ENCODE measurements around the gene CETN3.

CETN3 gene

DNA sequence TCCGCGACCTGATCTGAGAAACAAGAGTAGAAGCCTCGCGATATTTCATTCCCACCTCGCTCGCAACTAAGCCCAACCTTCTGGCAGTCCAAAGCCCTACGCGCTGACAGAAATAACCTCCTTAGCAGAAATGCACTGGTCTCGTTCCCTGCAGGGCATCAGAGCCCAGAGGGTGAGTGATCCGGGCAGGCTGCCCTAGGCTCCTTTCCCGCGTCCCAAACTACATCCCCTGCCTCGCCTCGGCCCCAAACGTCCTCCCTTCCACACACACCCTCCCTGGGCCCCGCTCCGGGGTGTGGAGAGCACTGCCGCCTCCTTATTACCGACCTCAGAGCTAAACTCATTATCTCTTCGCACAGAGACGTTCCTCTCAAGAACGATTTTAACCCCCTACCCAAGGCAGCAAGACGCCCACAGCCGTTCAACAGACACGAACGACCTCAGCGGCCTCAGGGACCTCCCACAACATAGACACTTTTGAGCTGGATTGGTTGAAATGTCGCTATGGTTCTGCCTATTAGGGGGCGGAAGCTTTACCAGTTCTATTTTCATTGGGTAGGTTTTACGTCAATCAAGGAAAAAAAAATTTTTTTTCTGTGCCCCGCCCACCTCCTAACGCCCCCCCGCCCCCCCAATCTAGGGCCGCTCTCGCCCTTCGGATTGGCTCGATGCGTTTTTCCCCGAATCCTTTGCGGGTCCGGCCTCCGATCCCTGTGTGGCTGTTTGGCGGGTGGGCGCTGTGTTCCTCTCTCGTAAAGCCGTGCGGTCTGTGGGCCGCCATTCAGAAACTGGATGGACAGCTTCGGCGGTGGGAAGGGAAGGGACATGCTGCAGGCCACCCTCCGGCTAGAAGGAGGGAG lies at the start of gene CETN3:
CETN3 (minus strand) TSS at position 439 of the 860 bp plus-strand sequence; CDS start at position 344, 95 bp downstream.
- peak; percentile 98 for DNase-seq

DNA sequence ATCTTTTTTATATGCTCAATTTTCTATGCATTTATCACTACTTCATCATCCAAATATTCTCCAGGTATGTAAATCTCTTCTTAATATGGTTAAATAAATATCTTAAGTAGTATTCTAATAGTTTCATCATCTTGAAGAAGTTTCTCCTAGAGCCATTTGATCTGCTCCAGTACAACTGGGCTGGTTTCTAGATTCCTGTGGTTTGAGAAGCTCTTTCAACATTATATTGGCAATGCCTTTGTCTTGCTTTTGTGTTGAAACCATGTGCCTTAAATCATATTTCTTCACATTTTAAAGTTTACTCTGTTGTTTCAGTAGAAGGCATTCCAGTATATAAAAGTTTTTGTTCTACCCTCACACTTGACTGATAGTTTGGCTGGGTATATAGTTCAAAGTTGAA lies 37.4 kb upstream of the CETN3 start:
- DNase-seq: no peak

DNA sequence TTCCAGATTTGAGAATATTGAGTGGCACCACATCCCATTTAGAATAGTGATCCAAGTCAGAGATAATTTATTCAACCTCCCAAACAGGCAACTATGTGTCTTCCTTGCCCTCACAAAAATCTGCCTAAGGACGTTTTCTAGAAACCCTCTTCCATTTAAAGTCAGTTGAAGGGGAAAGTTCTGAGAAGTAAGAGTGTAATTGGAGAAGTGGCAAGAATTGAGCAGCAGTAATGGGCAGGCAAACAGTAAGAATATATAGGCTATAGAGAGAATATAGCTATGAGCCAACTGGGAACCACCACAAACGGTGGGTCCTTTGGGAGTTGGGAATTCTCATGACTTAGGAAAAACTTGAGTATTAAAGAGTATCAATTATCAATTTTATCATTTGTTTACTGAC lies 31.1 kb upstream of the CETN3 start:
- DNase-seq: no peak

DNA sequence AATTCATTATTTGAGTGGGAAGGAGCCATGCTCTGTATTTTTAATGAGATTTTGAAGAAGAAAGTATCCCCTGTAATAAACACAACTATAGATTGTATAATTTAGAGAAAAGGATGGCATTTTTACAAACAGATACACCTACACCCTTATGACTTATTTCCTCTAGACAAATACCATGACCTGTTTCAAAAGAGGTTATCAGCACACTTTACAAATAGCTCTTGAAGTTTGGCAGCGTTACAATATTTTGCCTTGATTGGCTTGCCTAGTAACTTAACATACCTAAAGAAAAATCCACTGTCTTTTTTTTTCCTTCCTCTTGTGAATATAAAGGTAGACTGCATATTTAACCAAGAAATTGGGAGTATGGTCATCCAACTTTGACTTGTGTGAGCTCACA lies 28.5 kb upstream of the CETN3 start:
- DNase-seq: no peak

DNA sequence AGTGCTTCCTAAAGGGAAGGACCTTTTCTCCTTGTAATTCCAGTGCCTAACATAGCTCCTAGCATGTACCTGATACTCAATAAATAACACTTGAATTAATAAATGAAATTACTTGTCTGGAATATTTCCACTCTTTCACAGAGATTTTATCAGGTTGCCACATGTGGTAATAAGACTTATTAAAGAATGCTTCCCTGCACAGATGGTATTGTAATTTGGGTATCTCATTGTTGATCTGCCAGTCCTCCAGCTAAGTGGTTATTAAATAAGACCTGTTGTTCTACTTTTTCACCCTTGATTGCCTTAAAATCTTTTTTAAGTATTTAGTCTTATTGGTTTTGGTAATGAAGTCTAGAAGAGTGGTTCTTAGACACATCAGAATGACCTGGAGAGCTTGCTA lies 28.1 kb upstream of the CETN3 start:
- no peak for DNase-seq

DNA sequence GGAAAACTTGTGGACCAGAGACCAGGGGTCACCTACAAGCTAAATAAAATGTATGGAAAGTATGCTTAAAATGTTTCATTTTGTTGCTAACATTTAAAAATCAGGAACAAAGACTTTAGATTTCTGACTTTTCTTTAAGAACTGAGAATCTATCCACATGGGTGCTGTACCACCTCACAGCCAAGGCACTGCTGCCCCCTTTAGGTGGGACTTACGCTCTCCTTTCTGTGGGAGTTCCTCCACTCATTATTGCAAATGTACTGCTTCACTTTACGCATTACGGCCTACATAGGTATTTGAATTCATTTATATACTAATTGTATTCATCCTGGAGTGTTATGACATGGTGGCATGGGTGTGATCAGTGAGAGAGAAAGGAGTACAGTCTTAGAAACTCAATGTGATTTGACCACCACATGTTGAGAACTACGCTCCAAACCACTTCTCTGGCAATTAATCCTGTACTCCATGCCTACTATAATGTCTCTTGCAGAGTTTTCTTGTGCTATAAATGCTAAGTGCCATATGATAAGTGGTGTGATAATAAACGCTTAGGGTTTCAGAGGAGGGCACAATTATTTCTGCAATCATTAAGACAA lies 24.7 kb upstream of the CETN3 start:
- peak; percentile 5 for DNase-seq

DNA sequence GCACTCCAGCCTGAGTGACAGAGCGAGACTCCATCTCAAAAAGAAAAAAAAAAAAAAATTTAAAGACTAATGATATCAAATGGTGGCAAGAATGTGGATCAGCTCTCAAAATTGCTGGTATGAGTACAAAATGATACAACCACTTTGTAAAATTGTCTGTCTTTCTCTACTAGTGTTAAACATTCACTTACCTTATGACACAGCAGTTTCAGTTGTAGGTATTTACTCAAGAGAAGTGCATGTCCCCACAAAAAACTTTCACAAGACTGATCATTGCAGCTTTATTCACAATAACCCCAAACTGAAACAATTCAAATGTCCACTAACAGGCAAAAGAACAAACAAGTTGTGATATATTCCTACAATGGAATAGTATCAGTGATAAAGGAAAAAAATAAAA lies 14.7 kb upstream of the CETN3 start:
- no peak for DNase-seq

DNA sequence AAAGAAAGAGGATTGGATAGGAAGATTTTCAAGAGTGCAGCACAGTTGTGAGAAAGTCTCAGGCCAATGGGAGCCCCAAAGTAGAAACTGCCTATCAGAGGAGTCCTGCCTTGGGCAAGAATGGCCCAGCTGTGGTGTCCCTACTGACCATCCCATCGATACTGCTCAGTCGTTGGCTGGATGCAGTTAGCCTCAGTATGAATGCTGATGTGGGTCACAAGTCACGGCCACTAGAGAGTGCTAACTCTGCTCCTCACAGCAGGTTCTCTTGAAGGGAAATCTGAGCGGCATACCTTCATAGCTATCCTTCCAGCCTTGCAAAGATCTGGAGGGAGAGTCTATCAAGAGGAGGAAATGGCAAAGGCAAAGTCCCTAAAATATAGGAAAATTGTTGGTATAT lies 11.6 kb upstream of the CETN3 start:
- peak; percentile 20 for DNase-seq

DNA sequence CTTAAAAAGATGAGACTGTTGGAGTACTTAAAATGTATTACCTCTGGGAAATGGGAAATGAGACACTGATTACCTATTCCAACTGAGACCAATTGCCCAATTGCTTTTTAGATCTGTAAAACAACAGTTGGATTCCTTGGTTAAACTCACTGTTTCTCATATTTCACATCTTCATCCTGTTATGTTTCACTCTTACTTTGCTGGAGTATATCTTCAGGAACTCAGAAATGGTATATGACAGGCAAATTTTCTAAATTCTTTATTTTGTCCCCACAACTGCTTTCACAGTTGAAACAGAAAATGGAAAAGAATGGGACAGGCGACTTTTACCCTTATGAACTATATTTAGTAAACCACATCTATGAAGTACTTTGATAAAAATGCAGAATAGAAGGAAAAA lies 8.7 kb upstream of the CETN3 start:
- DNase-seq: no peak

DNA sequence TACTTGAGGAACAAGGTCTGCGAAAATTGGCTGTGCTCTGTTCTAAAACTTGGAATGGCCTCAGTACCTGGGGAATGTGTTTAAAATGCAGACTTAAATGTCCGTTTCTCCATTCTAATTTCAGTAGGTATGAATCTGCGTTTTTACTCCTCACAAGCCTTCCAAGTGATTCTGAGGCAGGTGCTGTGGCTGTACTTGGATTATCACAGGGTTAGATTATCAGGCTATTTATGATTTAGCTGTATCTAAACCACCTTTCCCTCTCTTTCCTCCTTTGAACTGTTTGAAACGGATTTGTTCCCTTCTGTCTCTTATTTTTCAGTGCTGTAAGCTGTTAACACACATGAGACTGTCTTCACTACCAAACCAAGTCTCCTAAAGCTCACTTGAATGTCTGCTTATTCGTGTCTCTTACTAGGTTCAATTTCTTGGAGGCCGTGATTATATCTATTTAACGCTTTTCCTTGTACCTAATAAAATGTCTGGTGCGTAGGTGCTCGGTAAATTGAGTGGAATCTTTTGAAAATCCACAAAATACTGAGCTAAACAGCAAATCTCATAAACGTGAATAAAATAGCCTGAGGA lies 714 bp upstream of the CETN3 start:
- peak; percentile 35 for DNase-seq

DNA sequence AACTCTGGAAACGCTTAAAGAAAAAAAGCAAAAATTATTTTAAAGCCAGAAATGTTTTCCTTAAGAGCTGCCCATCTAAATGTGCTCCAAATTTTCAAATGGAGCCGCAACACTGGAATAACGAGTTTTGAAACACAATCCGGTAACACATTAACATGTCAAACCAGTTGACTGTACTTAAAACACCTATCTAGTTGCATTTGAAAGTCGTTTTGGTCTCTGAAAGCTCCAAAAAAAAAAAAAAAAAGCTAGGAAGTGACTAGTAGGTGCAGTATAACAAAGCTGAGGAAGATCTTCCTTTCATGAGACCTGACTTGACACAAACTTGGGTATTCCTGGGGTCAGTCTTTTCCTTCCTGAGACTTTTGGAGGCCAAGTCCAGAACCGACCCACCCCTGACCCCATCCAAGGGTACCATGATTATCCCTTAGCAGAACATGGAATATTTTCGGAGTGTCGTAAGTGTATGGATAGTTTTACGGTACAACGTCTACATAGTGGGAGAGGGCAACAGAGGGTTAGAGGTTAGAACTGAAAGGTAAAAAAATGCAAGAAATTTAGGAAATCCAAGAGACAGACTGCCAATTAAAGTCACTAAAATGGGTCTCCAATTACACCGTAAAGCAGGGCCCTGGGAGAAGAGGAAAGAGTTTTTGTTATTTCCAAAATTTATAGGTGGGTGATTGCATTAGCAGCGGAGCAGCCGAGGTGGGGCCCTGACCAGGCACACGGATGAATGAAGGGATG lies 812 bp downstream of the CETN3 start:
- DNase-seq: peak; percentile 45

DNA sequence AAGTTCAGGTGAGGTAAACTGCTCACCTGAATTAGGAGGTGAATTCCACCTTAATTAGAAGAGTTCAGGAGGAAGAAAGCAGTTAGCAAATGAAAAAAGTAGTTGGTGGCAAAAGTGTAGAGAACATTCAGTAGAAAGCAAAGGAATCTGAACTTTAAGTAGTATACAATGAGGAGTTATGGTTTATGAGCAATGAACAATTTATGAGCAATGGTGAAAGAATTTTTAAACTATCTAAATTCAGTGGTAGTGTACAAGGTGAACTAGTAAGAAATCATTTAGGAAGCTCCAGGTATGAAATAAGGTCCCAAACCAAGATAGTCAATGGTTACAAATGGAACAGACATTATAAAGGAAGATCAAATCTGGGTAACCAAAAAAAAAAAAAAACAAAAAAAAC lies 3.1 kb downstream of the CETN3 start:
- DNase-seq: no peak

DNA sequence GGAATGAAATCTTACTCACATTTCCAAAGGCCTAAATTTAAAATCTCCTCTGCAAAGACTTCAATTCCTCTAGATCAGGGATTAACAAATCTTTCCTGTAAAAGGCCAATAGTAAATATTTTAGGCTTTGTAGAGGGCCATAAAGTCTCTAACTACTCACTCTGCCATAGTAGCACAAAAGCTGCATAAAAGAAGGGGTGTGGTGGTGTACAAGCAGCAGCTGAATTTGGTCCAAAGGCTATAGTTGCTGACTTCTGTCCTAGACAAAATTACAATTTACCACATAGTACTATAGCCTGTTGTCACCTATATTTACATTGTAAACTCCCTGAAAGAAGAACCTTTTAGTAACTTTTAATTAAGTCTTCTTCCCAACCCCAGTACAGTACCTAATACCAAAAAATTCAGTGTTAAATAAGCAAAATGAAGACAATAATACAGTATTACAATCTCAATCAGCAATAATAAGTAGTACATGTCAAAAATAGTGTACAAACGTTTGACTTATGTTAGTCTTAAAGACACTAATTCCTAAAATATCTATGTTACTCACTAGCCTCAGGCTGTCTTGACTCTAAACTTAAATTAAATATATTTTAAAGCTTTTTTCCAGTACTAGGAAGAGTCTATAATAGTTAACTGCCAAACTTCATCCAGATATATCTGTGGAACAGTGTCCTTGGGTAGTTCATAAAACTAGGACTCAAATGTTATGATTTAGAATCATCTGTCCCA lies 6.9 kb downstream of the CETN3 start:
- DNase-seq: no peak

DNA sequence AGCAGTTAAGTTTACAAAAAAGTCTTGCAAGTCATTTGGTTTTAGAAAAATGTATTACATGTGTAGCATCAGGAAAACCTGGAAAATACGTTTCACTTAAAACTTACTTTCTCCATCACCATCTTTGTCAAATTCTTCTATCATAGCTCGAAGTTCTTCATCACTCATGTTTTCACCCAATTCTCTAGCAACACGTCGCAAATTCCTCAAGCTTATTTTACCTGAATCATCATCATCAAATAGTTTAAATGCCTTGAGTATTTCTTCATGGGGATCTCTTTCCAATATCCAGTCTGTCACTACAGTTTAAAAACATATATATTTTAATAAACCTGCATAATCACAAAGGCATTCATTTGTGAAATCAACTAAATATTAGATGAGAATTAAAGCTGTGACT lies 10.3 kb downstream of the CETN3 start:
- no peak for DNase-seq

DNA sequence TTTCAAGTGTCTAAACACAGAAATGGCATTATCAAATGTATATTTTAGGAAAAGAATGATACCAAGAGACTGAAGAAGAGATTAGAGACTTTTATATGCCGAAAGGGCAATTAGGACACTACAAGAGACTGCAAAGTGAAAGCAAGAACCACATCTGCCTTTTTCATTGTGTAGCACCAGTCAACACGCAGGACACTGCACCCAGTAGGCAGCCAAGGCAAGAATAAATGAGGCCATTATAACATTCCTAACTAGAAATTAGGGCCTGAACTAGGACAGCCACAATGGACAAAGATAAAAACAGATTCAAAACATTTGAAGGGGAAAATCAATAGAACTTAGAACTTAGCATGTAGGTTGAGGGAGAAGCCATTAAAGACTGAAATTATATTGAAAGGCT lies 10.8 kb downstream of the CETN3 start:
- DNase-seq: no peak

DNA sequence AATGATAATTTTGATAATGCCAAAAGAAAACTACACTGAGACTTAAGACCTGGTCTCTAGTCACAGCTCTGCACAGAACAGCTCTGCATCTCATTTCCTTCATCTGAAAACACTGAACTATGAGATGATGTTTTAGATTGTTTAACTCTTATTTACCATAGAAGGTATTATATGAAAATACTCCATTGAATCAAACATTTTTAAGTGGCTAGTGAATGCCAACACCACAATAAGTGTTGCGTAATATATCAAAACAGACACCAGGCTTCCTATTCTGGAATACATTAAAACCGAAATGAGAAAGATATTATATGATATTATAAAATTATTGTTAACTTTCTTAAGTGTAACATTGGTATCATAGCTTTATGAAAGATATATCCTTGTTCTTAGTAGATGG lies 14.6 kb downstream of the CETN3 start:
- DNase-seq: no peak

DNA sequence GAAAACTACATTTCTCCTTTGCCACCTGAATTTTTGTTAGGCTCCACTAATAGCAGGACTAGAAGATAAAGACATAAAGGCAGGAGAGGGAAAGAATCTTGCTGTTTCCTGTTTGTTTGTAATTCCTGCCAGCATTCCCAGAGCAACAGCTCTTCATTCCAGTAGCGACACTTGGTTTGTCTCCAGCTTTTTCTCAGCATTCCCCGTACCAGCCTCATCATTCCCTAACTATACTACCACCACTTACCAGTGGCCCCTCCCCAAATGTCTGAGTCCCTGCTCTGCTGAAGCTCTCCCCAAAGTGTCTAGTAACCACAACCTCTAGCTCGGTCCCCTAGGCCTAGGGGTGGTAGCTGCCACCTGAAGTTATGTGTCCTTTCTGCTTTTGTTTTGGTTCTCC lies 18.6 kb downstream of the CETN3 start:
- no peak for DNase-seq

DNA sequence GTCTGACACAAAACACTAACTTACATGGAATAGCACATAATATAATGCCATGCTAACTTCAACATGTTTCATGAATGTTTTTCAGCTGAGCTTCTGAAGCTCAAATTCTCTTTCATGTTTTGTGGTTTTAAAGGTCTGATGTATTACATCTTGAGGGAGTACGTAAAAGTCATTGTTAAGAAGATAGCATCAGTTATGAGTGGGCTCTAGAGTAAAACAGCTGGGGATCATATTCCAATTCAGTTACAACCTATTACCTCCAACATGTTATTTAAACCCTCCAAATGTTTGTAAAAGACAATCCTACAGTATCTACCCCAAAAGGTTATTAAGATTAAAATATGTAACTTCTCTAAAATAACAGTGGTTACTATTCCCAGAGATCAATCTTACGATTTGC lies 19.2 kb downstream of the CETN3 start:
- no peak for DNase-seq

DNA sequence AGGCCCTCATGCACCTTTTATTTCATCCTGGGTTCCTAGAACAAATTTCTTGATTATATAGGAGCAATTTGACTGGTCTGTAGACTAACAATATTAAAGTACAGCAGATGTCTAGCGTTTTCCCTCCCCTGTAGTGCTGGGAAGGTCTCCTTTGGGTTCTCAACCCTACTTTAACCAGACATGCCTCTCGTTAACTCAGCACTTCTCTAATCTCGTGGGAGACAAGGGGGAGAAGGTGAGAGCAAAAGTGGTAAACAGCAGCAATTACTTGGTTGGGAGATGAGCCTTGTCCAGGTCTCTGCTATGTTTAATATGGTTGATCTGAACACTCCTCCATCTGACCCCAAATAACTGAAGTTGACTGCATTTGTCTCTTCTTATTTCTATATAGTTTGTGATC lies 22.0 kb downstream of the CETN3 start:
- no peak for DNase-seq

DNA sequence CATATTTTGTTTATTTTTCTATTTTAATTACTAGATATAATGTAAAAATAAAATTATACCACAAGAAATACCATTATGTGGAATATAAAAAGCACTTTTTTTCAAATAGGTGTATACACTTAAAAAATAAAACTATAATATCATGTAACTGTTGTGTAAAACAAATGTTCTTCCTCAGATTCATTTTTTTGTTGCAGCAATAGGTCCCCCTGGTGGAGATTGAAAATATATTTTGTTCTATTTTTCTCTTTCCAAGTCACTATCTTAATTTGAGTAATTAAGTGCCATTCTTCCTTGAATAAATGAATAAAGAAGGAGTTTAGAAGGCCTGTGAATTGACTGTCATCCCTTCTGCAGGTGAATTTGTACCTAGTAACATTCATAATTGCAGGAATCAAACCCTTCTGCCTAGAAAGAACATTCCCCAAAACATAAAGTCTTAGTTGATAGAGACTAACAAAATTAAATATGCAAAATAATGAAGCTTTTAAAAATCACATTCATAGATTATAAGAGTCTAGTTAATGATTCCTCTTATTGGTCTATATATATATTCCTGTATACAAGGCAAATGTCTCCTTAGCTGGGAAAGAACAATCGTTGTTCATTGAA lies 23.4 kb downstream of the CETN3 start:
- peak; percentile 34 for DNase-seq

DNA sequence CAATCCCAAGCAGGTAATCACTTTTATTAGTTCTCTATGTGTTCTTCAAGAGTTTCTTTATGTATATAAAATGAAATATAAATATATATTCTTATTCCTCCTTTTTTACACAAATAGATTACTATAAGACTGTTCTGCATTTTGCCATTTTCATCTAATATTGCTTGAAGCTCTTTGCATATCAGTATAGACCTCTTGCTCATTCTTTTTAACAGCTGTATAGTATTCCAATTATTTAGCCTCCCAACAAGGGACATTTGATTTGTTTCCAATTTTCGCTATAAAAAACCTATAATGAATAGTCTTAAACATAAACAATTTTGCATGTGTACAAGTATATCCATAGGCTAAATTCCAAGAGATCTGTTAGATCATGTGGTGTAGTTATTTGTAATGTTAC lies 25.2 kb downstream of the CETN3 start:
- DNase-seq: no peak

DNA sequence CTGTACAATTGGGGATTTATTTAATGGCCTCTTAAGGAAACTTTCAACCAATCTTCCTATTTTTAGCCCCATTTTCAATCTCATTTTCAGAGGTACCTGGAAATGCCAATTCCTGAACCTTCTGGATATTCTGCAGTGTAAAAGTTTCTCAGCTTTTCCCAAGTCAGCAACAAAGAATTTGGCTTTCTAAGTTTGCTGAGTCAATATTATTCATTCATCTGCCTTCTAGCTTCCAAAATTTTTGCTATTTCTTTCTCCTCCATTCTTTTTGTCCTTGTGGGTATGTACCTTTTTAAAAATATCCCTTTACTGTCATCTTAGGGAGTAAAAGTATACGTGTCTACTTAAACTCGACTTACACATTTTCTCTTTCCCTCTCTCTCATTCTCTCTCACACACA lies 25.7 kb downstream of the CETN3 start:
- DNase-seq: no peak

Data from NCI-H146 (cell line).